Measurements from ENCODE around the gene LHX2. TPM values are rescaled to one million over a fixed set of nuclear protein-coding genes. Genes with fewer than 3 reads are reported as not detected.
A peak's percentile ranks its signal among the peaks of the same experiment; 100 is the strongest.

Gene LHX2
- total RNA-seq, 1 experiment from 2014 or later: not detected

GRCh38 chr9:124037790-124038189, 26.2 kb downstream of the LHX2 start:
- Histone ChIP-seq H3K18ac (ENCODE audit: insufficient read length, low read depth, low read length) (no peak overlapping the region), H4K8ac (replicated peaks; ENCODE audit: insufficient read length, low read depth, low read length) (no peak overlapping the region), H3T11ph (ENCODE audit: low read length) (no peak overlapping the region), H3K56ac (ENCODE audit: insufficient read length, low read depth, low read length) (no peak overlapping the region), H2BK20ac (ENCODE audit: low read depth, low read length, poor library complexity, severe bottlenecking) (no peak overlapping the region), H3K4me1 (ENCODE audit: insufficient read depth, low read length) (no peaks in the 10 kb centered on the region), H4K5ac (ENCODE audit: insufficient read length, low read depth, low read length) (no peak overlapping the region), H4K91ac (ENCODE audit: insufficient read length, low read depth, low read length) (no peak overlapping the region), H2BK120ac (ENCODE audit: low read depth, low read length, poor library complexity, severe bottlenecking) (no peak overlapping the region), H3K9ac (ENCODE audit: extremely low read depth, insufficient read length, low read length) (no peak overlapping the region), H3K79me2 (ENCODE audit: insufficient read depth, low read length) (no peaks in the 10 kb centered on the region), H2BK15ac (ENCODE audit: low read depth, low read length) (no peak overlapping the region), H3K9me3 (ENCODE audit: control insufficient read depth, low read depth, low read length) (no peaks in the 10 kb centered on the region), H3K14ac (ENCODE audit: insufficient read depth, low read length) (no peak overlapping the region), H3K23me2 (ENCODE audit: insufficient read length, low read depth, low read length, poor library complexity, severe bottlenecking) (peaks cover 7% of the 10 kb centered on the region), H3K23ac (ENCODE audit: insufficient read length, low read depth, low read length) (no peak overlapping the region), H2AK5ac (ENCODE audit: insufficient read length, low read length) (no peak overlapping the region), H3K4me2 (ENCODE audit: insufficient read depth, insufficient read length, low read length) (no peak overlapping the region), H2AFZ (ENCODE audit: low read length) (no peak overlapping the region), H4K20me1 (ENCODE audit: control insufficient read depth, insufficient read depth, insufficient read length) (no peaks in the 10 kb centered on the region), H3K4ac (ENCODE audit: low read depth, low read length) (no peak overlapping the region), H3K79me1 (ENCODE audit: insufficient read depth, low read depth, low read length, poor library complexity, severe bottlenecking) (no peaks in the 10 kb centered on the region), H2BK5ac (ENCODE audit: insufficient read length, low read length) (no peak overlapping the region), H3K27me3 (ENCODE audit: insufficient read depth, low read length) (peaks cover 14% of the 10 kb centered on the region; the same call in 1 of the 2 replicates), H3K27ac (ENCODE audit: insufficient read length, low read depth, low read length) (no peak overlapping the region), H2BK12ac (ENCODE audit: insufficient read length, low read depth, low read length) (no peak overlapping the region)
- H3K4me1 Mint-ChIP-seq: peaks cover 8% of the 10 kb centered on the region in 2 experiments
- H3K27ac Mint-ChIP-seq: no peak overlapping the region
- peak; percentile 47 for TF ChIP-seq CTCF (conservative IDR thresholded peaks at IDR 0.05)
- DNase-seq: no peak
- peaks cover 98% of the 10 kb centered on the region for H3K27me3 Mint-ChIP-seq (ENCODE audit: low read depth)
- H3K9me3 Mint-ChIP-seq: no peaks in the 10 kb centered on the region
- WGBS (ENCODE audit: extremely low coverage, insufficient read length, low lambda C conversion rate): no CpG with 5 or more reads among the region's 6 CpGs
- H3K36me3 Mint-ChIP-seq (ENCODE audit: insufficient read depth in 1 of 3, low read depth in 3 of 3): no peaks in the 10 kb centered on the region
- no peak overlapping the region for H3K4me3 Mint-ChIP-seq

All from H9 (cell line).